ENCODE data around the gene KIF20B.

GRCh38 chr10:89744026-89744425 lies 42.6 kb downstream of the KIF20B start:
- TF ChIP-seq TBP (IDR thresholded peaks at IDR 0.05; ENCODE audit: low read depth, low read length): no peak
- no peak for TF ChIP-seq EP300 (IDR thresholded peaks at IDR 0.05; ENCODE audit: borderline replicate concordance in 1 of 2, low read depth in 2 of 2, low read length in 2 of 2)
- no peak for TF ChIP-seq EZH2 (IDR thresholded peaks at IDR 0.05; ENCODE audit: low read depth, low read length, severe bottlenecking)
- no peak for TF ChIP-seq CTCF (IDR thresholded peaks at IDR 0.05; ENCODE audit: control extremely low read depth in 1 of 3, insufficient read depth in 1 of 3, low read depth in 1 of 3, low read length in 3 of 3)
- no peak for TF ChIP-seq ZNF274 (IDR thresholded peaks at IDR 0.05; ENCODE audit: borderline replicate concordance, extremely low read depth, low read length)
